K562 (cell line): ENCODE measurements around the gene CDC123. TPM values are rescaled to one million over a fixed set of nuclear protein-coding genes. Genes with fewer than 3 reads are reported as not detected.

Source experiments
- C11orf30 ChIP-seq: fragments of 450-650 bp; IDR thresholded peaks from 2 replicates; pipeline ENCODE4 v1.6.1; 2016; ENCODE audit warnings: low read depth, mild to moderate bottlenecking
- CBX1 ChIP-seq: sonication (generic); IDR thresholded peaks from 2 replicates; pipeline ENCODE4 v1.6.1; 2016; ENCODE audit warnings: antibody characterized with exemption, low read depth, mild to moderate bottlenecking
- EP300 ChIP-seq: IDR thresholded peaks from 2 replicates; pipeline ENCODE4 v1.6.1; 2012; ENCODE audit warnings: low read length, improper control_type of control experiment
- ETV5 ChIP-seq: sonication (generic); formaldehyde crosslinking; IDR thresholded peaks from 2 replicates; pipeline ENCODE4 v1.4.0; 2020; ENCODE audit warnings: low read depth, mild to moderate bottlenecking, missing genetic modification reagents
- FIP1L1 ChIP-seq: fragments of 200-400 bp; formaldehyde crosslinking; IDR thresholded peaks from 2 replicates; pipeline ENCODE4 v1.6.1; 2018; ENCODE audit warnings: mild to moderate bottlenecking, low read depth, low read length; ENCODE audit not compliant: poor library complexity, severe bottlenecking
- GATAD2B ChIP-seq: fragments of 450-650 bp; IDR thresholded peaks from 2 replicates; pipeline ENCODE4 v1.6.1; 2017; ENCODE audit warnings: mild to moderate bottlenecking, borderline replicate concordance
- HMGN3 ChIP-seq: IDR thresholded peaks from 2 replicates; pipeline ENCODE4 v1.6.1; 2011; ENCODE audit warnings: borderline replicate concordance, low read depth, mild to moderate bottlenecking, mixed read lengths, low read length; ENCODE audit not compliant: insufficient read length; ENCODE audit errors: extremely low read depth
- KHSRP ChIP-seq: fragments of 450-650 bp; IDR thresholded peaks from 2 replicates; pipeline ENCODE4 v1.6.1; 2017
- MBD2 ChIP-seq: sonication (generic); IDR thresholded peaks from 2 replicates; pipeline ENCODE4 v1.6.1; 2016; ENCODE audit warnings: low read depth, borderline replicate concordance
- MCM7 ChIP-seq, 2 experiments: fragments of 450-650 bp; IDR thresholded peaks; 2 replicates each; pipeline ENCODE4 v1.6.1; 2016 to 2018
- MEIS2 ChIP-seq: fragments of 450-650 bp; IDR thresholded peaks from 2 replicates; pipeline ENCODE4 v1.6.1; 2014; ENCODE audit warnings: mild to moderate bottlenecking; ENCODE audit not compliant: partially characterized antibody
- NONO ChIP-seq, 2 experiments: fragments of 200-400 bp in 1 of 2; fragments of 450-650 bp in 1 of 2; formaldehyde crosslinking in 1 of 2; IDR thresholded peaks; 2 replicates each; pipeline ENCODE4 v1.6.1; 2017; ENCODE audit warnings: low read depth in 2 of 2, mild to moderate bottlenecking in 2 of 2, moderate library complexity in 2 of 2, low read length in 1 of 2
- POLR3G ChIP-seq: IDR thresholded peaks from 2 replicates; pipeline ENCODE4 v1.6.1; 2011; ENCODE audit not compliant: insufficient read length, insufficient replicate concordance; ENCODE audit errors: extremely low read depth
- RAD21 ChIP-seq, 2 experiments: fragments of 250-450 bp in 1 of 2; fragments of 450-650 bp in 1 of 2; sonication (Bioruptor Pico) in 1 of 2; formaldehyde crosslinking in 1 of 2; IDR thresholded peaks in 1 of 2; conservative IDR thresholded peaks in 1 of 2; 2 replicates each; pipeline versions ENCODE4 v1.4.0 to v1.8.0; 2020 to 2022; ENCODE audit warnings: mild to moderate bottlenecking in 2 of 2, moderate library complexity in 1 of 2
- RBM15 ChIP-seq: fragments of 200-400 bp; formaldehyde crosslinking; IDR thresholded peaks from 2 replicates; pipeline ENCODE4 v1.6.1; 2018; ENCODE audit warnings: mild to moderate bottlenecking, low read length, moderate library complexity; ENCODE audit not compliant: insufficient read depth
- SAFB ChIP-seq: fragments of 200-400 bp; formaldehyde crosslinking; IDR thresholded peaks from 2 replicates; pipeline ENCODE4 v1.6.1; 2017; ENCODE audit warnings: low read depth, low read length, borderline replicate concordance
- SP2 ChIP-seq: IDR thresholded peaks from 2 replicates; pipeline ENCODE4 v1.6.1; 2011; ENCODE audit warnings: mild to moderate bottlenecking, low read depth, low read length, moderate library complexity; ENCODE audit not compliant: poor library complexity, severe bottlenecking; ENCODE audit errors: extremely low read depth
- TAL1 ChIP-seq: fragments of 450-650 bp; IDR thresholded peaks from 2 replicates; pipeline ENCODE4 v1.6.1; 2016; ENCODE audit warnings: mild to moderate bottlenecking
- U2AF1 ChIP-seq: fragments of 200-400 bp; formaldehyde crosslinking; optimal IDR thresholded peaks from 2 replicates; pipeline ENCODE3; 2017; ENCODE audit warnings: mild to moderate bottlenecking, low read depth, low read length, moderate library complexity
- ZC3H11A ChIP-seq: IDR thresholded peaks from 2 replicates; pipeline ENCODE4 v1.6.1; 2012; ENCODE audit warnings: low read depth, low read length, improper control_type of control experiment
- ZEB2 ChIP-seq: fragments of 450-650 bp; IDR thresholded peaks from 2 replicates; pipeline ENCODE4 v1.6.1; 2016
- ZNF197 ChIP-seq: fragments of 200-800 bp; sonication (Bioruptor generic); IDR thresholded peaks from 2 replicates; pipeline ENCODE4 v1.6.1; 2016; ENCODE audit warnings: low read depth, missing genetic modification characterization, missing compliant biosample characterization
- ZNF384 ChIP-seq: IDR thresholded peaks from 2 replicates; pipeline ENCODE4 v1.6.1; 2012; ENCODE audit warnings: low read depth, low read length, improper control_type of control experiment
- ZNF431 ChIP-seq: sonication (generic); formaldehyde crosslinking; IDR thresholded peaks from 2 replicates; pipeline ENCODE4 v1.8.0; 2022; ENCODE audit warnings: mild to moderate bottlenecking, missing genetic modification reagents
- ZNF444 ChIP-seq: fragments of 250-450 bp; sonication (Bioruptor Pico); IDR thresholded peaks from 2 replicates; pipeline ENCODE4 v1.4.0; 2020; ENCODE audit warnings: mild to moderate bottlenecking, moderate library complexity
- ZNF561 ChIP-seq: fragments of 450-650 bp; formaldehyde crosslinking; conservative IDR thresholded peaks from 2 replicates; pipeline ENCODE4 v1.4.0; 2020; ENCODE audit warnings: mild to moderate bottlenecking, moderate library complexity
- ZNF589 ChIP-seq: fragments of 200-800 bp; sonication (Bioruptor generic); IDR thresholded peaks from 2 replicates; pipeline ENCODE4 v1.6.1; 2016; ENCODE audit warnings: low read depth, missing genetic modification characterization, missing compliant biosample characterization
- ZNF668 ChIP-seq: fragments of 250-450 bp; sonication (Bioruptor Pico); IDR thresholded peaks from 2 replicates; pipeline ENCODE4 v1.8.0; 2022; ENCODE audit warnings: mild to moderate bottlenecking, inconsistent platforms
- ZNF778 ChIP-seq: fragments of 450-650 bp; formaldehyde crosslinking; IDR thresholded peaks from 2 replicates; pipeline ENCODE4 v1.4.0; 2020; ENCODE audit warnings: mild to moderate bottlenecking, moderate library complexity
- polyA plus RNA-seq, 8 experiments: library from polyadenylated mRNA; depleted of rRNA in 4 of 8; stranded (reverse) in 5 of 8; unstranded in 3 of 8; fragments of >200 nt; fragmentation: Nextera tagmentation in 2 of 8; fragmentation: Illumina TruSeq in 1 of 8; extraction: Ambion mirVana in 2 of 8; extraction: Trizol in 1 of 8; gene quantifications; 2 replicates each; pipeline versions ENCODE4 v1.2.1 to v1.2.3, GENCODE V29; 2011 to 2014; ENCODE audit warnings: inconsistent platforms in 1 of 8, missing spikeins in 1 of 8
- total RNA-seq, 7 experiments: library from RNA; depleted of rRNA in 6 of 7; stranded (reverse); fragments of >200 nt in 6 of 7; fragmentation: Illumina TruSeq in 2 of 7; extraction: Trizol in 2 of 7; gene quantifications; 2 replicates each; pipeline versions ENCODE4 v1.2.1 to v1.2.3, GENCODE V29; 2011 to 2021; ENCODE audit warnings: low replicate concordance in 1 of 7
- TF ChIP-seq, protein P1 (sequence below), 2 experiments: IDR thresholded peaks in 1 of 2; conservative IDR thresholded peaks in 1 of 2; 2 replicates each; pipeline ENCODE4 v1.6.1; 2016; ENCODE audit warnings: low read depth in 2 of 2, mild to moderate bottlenecking in 1 of 2, missing compliant biosample characterization in 1 of 2, missing genetic modification characterization in 1 of 2, moderate library complexity in 1 of 2

Gene CDC123
- total and polyA plus RNA-seq, 9 of the 15 experiments (the other 6 are each of a cell fraction or from before 2014, with no cell fraction given) = 137 to 288 (median 175) TPM

DNA sequence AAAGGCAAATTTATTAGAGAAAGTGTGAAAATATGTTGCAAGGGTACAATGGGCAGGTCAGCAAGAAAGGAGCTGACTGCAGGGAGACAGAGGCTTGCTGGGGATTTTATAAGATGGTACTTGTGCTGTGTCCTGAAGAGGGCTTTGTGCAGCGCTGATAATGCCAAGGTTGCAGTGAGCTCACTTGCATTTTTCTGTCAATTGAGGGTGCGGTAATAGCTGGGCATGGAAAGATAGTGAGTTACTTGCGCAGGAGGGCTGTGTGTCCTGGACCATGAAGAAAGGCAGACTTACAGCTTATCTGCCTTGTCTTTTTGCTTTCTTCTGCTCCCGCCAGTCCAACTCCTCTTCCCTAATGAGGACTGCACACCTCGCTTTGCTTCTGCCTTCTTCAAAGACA lies 12.5 kb downstream of the CDC123 start (continued):
- TF ChIP-seq NONO (IDR thresholded peaks at IDR 0.05; ENCODE audit: low read depth in 2 of 2, low read length in 1 of 2) (no peak), SAFB (no peak), U2AF1 (no peak), GATAD2B (no peak), MCM7 (IDR thresholded peaks at IDR 0.05) (no peak), RAD21 (CRISPR knock-in tag; conservative IDR thresholded peaks at IDR 0.05 in 1 of 2, IDR thresholded peaks at IDR 0.05 in 1 of 2) (no peak), TAL1 (peak; percentile 86), CBX1 (no peak), POLR3G (no peak), ZNF431 (no peak), ETV5 (CRISPR knock-in tag) (no peak), MEIS2 (peak; percentile 51), ZNF668 (CRISPR knock-in tag) (no peak), MBD2 (0 out of 2 replicates have a peak, but pooled peaks have one; percentile 30), HMGN3 (no peak), ZC3H11A (no peak), ZNF197 (CRISPR knock-in tag) (no peak), RBM15 (no peak), ZNF384 (no peak), KHSRP (no peak), SP2 (no peak), ZEB2 (0 out of 2 replicates have a peak, but pooled peaks have one; percentile 29), ZNF778 (CRISPR knock-in tag) (no peak), FIP1L1 (no peak), ZNF444 (CRISPR knock-in tag) (no peak), C11orf30 (no peak), ZNF589 (CRISPR knock-in tag) (no peak), ZNF561 (no peak), EP300 (peak; percentile 48; the same call in 1 of the 2 replicates)
- TF ChIP-seq, protein P1, sequence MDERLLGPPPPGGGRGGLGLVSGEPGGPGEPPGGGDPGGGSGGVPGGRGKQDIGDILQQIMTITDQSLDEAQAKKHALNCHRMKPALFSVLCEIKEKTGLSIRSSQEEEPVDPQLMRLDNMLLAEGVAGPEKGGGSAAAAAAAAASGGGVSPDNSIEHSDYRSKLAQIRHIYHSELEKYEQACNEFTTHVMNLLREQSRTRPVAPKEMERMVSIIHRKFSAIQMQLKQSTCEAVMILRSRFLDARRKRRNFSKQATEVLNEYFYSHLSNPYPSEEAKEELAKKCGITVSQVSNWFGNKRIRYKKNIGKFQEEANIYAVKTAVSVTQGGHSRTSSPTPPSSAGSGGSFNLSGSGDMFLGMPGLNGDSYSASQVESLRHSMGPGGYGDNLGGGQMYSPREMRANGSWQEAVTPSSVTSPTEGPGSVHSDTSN (CRISPR knock-in tag; IDR thresholded peaks at IDR 0.05; ENCODE audit: low read depth) = no peak
- TF ChIP-seq, protein P1 (tag; conservative IDR thresholded peaks at IDR 0.05; ENCODE audit: low read depth) = no peak
